H1 (cell line): ENCODE measurements around the gene GALNT18. TPM values are rescaled to one million over a fixed set of nuclear protein-coding genes. Genes with fewer than 3 reads are reported as not detected.

Experiments
- CTCF ChIA-PET: fragments of 300-600 bp; sonication (Branson Sonifier 250); formaldehyde crosslinking; loops from one replicate; lab custom pipeline; 2021; ENCODE audit not compliant: partially characterized antibody; lab: Charles Lee
- POLR2A ChIA-PET: fragments of 300-600 bp; sonication (Branson Sonifier 250); formaldehyde crosslinking; loops from one replicate; lab custom pipeline; 2021; ENCODE audit warnings: inconsistent platforms; ENCODE audit not compliant: partially characterized antibody; lab: Charles Lee
- DNase-seq, 2 experiments: peaks; one replicate each; pipeline versions ENCODE4 v3.0.0 to v3.0.0-alpha.2; 2010 to 2022; ENCODE audit warnings: low spot score in 2 of 2, low read depth in 1 of 2, mixed read lengths in 1 of 2
- FAIRE-seq: peaks from 2 replicates; lab custom pipeline; 2011; peaks lifted over from hg19 to GRCh38; lab: Jason Lieb, UNC
- H2AFZ ChIP-seq: 2 replicates; pipeline ENCODE4 v1.8.1; 2012; ENCODE audit warnings: low read length, inconsistent platforms
- H2AK5ac ChIP-seq: 2 replicates; pipeline ENCODE4 v1.6.1; 2013; ENCODE audit warnings: low read depth, low read length
- H2BK120ac ChIP-seq: replicated peaks from 2 replicates; pipeline ENCODE3; 2013; ENCODE audit warnings: low read depth, low read length, inconsistent platforms
- H2BK12ac ChIP-seq: 2 replicates; pipeline ENCODE4 v1.6.1; 2013; ENCODE audit warnings: low read depth, low read length
- H2BK15ac ChIP-seq: 2 replicates; pipeline ENCODE4 v1.6.1; 2013; ENCODE audit warnings: low read length
- H2BK20ac ChIP-seq: 2 replicates; pipeline ENCODE4 v1.6.1; 2013; ENCODE audit warnings: low read length
- H2BK5ac ChIP-seq: 2 replicates; pipeline ENCODE4 v1.6.1; 2013; ENCODE audit warnings: low read depth, low read length
- H3K14ac ChIP-seq: 2 replicates; pipeline ENCODE4 v1.6.1; 2013; ENCODE audit warnings: inconsistent platforms; ENCODE audit not compliant: insufficient read length
- H3K18ac ChIP-seq: 2 replicates; pipeline ENCODE4 v1.6.1; 2013; ENCODE audit warnings: low read length; ENCODE audit errors: extremely low read depth
- H3K23ac ChIP-seq: 2 replicates; pipeline ENCODE4 v1.6.1; 2013; ENCODE audit warnings: inconsistent platforms; ENCODE audit not compliant: insufficient read length
- H3K23me2 ChIP-seq: 2 replicates; pipeline ENCODE4 v1.6.1; 2013; ENCODE audit warnings: low read depth, low read length
- H3K27ac ChIP-seq: 2 replicates; pipeline ENCODE4 v1.6.1; 2011; ENCODE audit warnings: low read depth, low read length, inconsistent platforms
- H3K27me3 ChIP-seq, 4 experiments: replicated peaks in 1 of 4; 1 replicate in 1 of 4; 2 replicates in 3 of 4; pipeline versions ENCODE4 v1.6.1 to v1.8.1; 2011 to 2013; ENCODE audit warnings: low read length in 3 of 4, mild to moderate bottlenecking in 3 of 4, inconsistent platforms in 2 of 4, mixed read lengths in 2 of 4, moderate library complexity in 1 of 4; ENCODE audit not compliant: control insufficient read depth in 3 of 4, insufficient read depth in 3 of 4; ENCODE audit errors: extremely low read depth in 1 of 4
- H3K36me3 ChIP-seq, 4 experiments: 2 replicates each; pipeline versions ENCODE4 v1.6.1 to v1.8.1; 2011 to 2013; ENCODE audit warnings: mild to moderate bottlenecking in 4 of 4, low read length in 3 of 4, moderate library complexity in 2 of 4, control low read depth in 1 of 4, inconsistent platforms in 1 of 4; ENCODE audit not compliant: insufficient read depth in 4 of 4, control insufficient read depth in 2 of 4
- H3K4ac ChIP-seq: replicated peaks from 2 replicates; pipeline ENCODE3; 2013; ENCODE audit warnings: low read length, low read depth, mixed read lengths, inconsistent platforms; ENCODE audit not compliant: insufficient read length
- H3K4me1 ChIP-seq, 4 experiments: replicated peaks in 1 of 4; 1 replicate in 1 of 4; 2 replicates in 3 of 4; pipeline versions ENCODE4 v1.6.1 to v1.8.1; 2011 to 2013; ENCODE audit warnings: low read length in 3 of 4, inconsistent platforms in 2 of 4, mixed read lengths in 1 of 4; ENCODE audit not compliant: insufficient read depth in 4 of 4, control insufficient read depth in 3 of 4
- H3K4me2 ChIP-seq, 2 experiments: 2 replicates each; pipeline versions ENCODE4 v1.6.1 to v1.8.1; 2011 to 2013; ENCODE audit warnings: low read depth in 2 of 2, low read length in 2 of 2, control low read depth in 1 of 2, inconsistent platforms in 1 of 2, mild to moderate bottlenecking in 1 of 2; ENCODE audit not compliant: insufficient read depth in 1 of 2
- H3K4me3 ChIP-seq, 4 experiments: fragments of 200-600, 300-600 bp in 1 of 4; sonication (generic), shearing (Covaris generic), sonication (Bioruptor Twin) in 1 of 4; 2 replicates each; pipeline versions ENCODE4 v1.5.1 to v1.8.1; 2011 to 2016; ENCODE audit warnings: low read length in 4 of 4, low read depth in 3 of 4, control low read depth in 2 of 4, inconsistent platforms in 2 of 4, mild to moderate bottlenecking in 2 of 4, mixed read lengths in 1 of 4, moderate library complexity in 1 of 4; ENCODE audit not compliant: insufficient read depth in 2 of 4; ENCODE audit errors: extremely low read depth in 1 of 4
- H3K56ac ChIP-seq: replicated peaks from 2 replicates; pipeline ENCODE3; 2013; ENCODE audit warnings: low read depth, mild to moderate bottlenecking, mixed read lengths, low read length, inconsistent platforms; ENCODE audit not compliant: insufficient read length
- H3K79me1 ChIP-seq: 2 replicates; pipeline ENCODE4 v1.6.1; 2013; ENCODE audit warnings: low read depth, low read length, control low read depth
- H3K79me2 ChIP-seq, 2 experiments: 2 replicates each; pipeline versions ENCODE4 v1.6.1 to v1.8.1; 2012 to 2013; ENCODE audit warnings: low read length in 2 of 2, mild to moderate bottlenecking in 2 of 2, inconsistent platforms in 1 of 2; ENCODE audit not compliant: insufficient read depth in 2 of 2, control insufficient read depth in 1 of 2
- H3K9ac ChIP-seq, 4 experiments: replicated peaks in 1 of 4; 1 replicate in 1 of 4; 2 replicates in 3 of 4; pipeline versions ENCODE4 v1.6.1 to v1.8.1; 2011 to 2013; ENCODE audit warnings: low read depth in 3 of 4, low read length in 3 of 4, control low read depth in 2 of 4, mild to moderate bottlenecking in 2 of 4, moderate library complexity in 2 of 4, inconsistent platforms in 1 of 4; ENCODE audit errors: extremely low read depth in 1 of 4
- H3K9me3 ChIP-seq, 2 experiments: 2 replicates each; pipeline versions ENCODE4 v1.6.1 to v1.8.1; 2012 to 2013; ENCODE audit warnings: mild to moderate bottlenecking in 2 of 2, moderate library complexity in 2 of 2, control low read depth in 1 of 2, inconsistent platforms in 1 of 2, low read depth in 1 of 2, low read length in 1 of 2, mixed read lengths in 1 of 2; ENCODE audit not compliant: insufficient read depth in 2 of 2
- H4K20me1 ChIP-seq, 2 experiments: replicated peaks in 1 of 2; 2 replicates each; pipeline versions ENCODE3 to v1.8.1; 2011 to 2013; ENCODE audit warnings: inconsistent platforms in 2 of 2, low read length in 2 of 2, mild to moderate bottlenecking in 1 of 2; ENCODE audit not compliant: insufficient read depth in 2 of 2, control insufficient read depth in 1 of 2
- H4K5ac ChIP-seq: 2 replicates; pipeline ENCODE4 v1.6.1; 2013; ENCODE audit warnings: low read length, low read depth, mixed read lengths, inconsistent platforms; ENCODE audit not compliant: insufficient read length
- H4K8ac ChIP-seq: 2 replicates; pipeline ENCODE4 v1.8.0; 2013; ENCODE audit warnings: mild to moderate bottlenecking, moderate library complexity, low read length, inconsistent platforms; ENCODE audit not compliant: insufficient read depth; ENCODE audit errors: extremely low read depth
- H4K91ac ChIP-seq: replicated peaks from 2 replicates; pipeline ENCODE3; 2013; ENCODE audit warnings: low read length, mixed read lengths, inconsistent platforms; ENCODE audit not compliant: insufficient read length
- ASH2L ChIP-seq: fragments of 200-600, 300-600 bp; sonication (generic); IDR thresholded peaks from one replicate; pipeline ENCODE4 v1.7.1; 2017; ENCODE audit warnings: low read length
- BACH1 ChIP-seq: IDR thresholded peaks from 2 replicates; pipeline ENCODE4 v1.6.1; 2012; ENCODE audit warnings: low read length, improper control_type of control experiment
- CBX5 ChIP-seq: fragments of 300-800, 300-1000 bp; sonication (generic); IDR thresholded peaks from 2 replicates; pipeline ENCODE4 v1.7.1; 2016; ENCODE audit warnings: antibody characterized with exemption, low read length, low read depth
- HDAC2 ChIP-seq, 2 experiments: fragments of 300-600 bp in 1 of 2; sonication (generic) in 1 of 2; IDR thresholded peaks; 2 replicates each; pipeline ENCODE4 v1.6.1; 2011 to 2012; ENCODE audit warnings: low read depth in 2 of 2, low read length in 2 of 2, mild to moderate bottlenecking in 2 of 2, moderate library complexity in 2 of 2, borderline replicate concordance in 1 of 2, inconsistent platforms in 1 of 2
- POLR2A ChIP-seq, 2 experiments: IDR thresholded peaks; 1 replicate in 1 of 2; 2 replicates in 1 of 2; pipeline ENCODE4 v1.6.1; 2011; ENCODE audit warnings: low read depth in 2 of 2, low read length in 2 of 2, mild to moderate bottlenecking in 2 of 2; ENCODE audit errors: control extremely low read depth in 1 of 2
- SIN3A ChIP-seq, 2 experiments: IDR thresholded peaks in 1 of 2; conservative IDR thresholded peaks in 1 of 2; 2 replicates each; pipeline ENCODE4 v1.6.1; 2011 to 2012; ENCODE audit warnings: low read length in 2 of 2, improper control_type of control experiment in 1 of 2, low read depth in 1 of 2, mild to moderate bottlenecking in 1 of 2
- TBP ChIP-seq: IDR thresholded peaks from 2 replicates; pipeline ENCODE4 v1.6.1; 2011; ENCODE audit warnings: low read depth, low read length, improper control_type of control experiment
- ZNF274 ChIP-seq: IDR thresholded peaks from 2 replicates; pipeline ENCODE4 v1.7.0; 2012; ENCODE audit warnings: low read length, borderline replicate concordance; ENCODE audit errors: extremely low read depth
- WGBS, 2 experiments: shearing (Covaris generic) in 1 of 2; methylation state at CpG; one replicate each; pipeline versions ENCODE4 v1.1.6 to v1.1.7; 2013 to 2015; ENCODE audit warnings: low lambda C conversion rate in 2 of 2, mixed read lengths in 2 of 2, inconsistent platforms in 1 of 2, low coverage in 1 of 2, missing lambda C conversion rate in 1 of 2; ENCODE audit not compliant: insufficient replicate concordance in 2 of 2, insufficient coverage in 1 of 2, insufficient read length in 1 of 2; ENCODE audit errors: extremely low coverage in 1 of 2, missing lambda C conversion rate in 1 of 2; 5-methylcytosine and 5-hydroxymethylcytosine counted together
- polyA plus RNA-seq, 7 experiments: library from polyadenylated mRNA; depleted of rRNA in 3 of 7; stranded (reverse) in 5 of 7; unstranded in 2 of 7; fragments of >200 nt in 5 of 7; fragments of 200-250 nt in 2 of 7; gene quantifications; 1 replicate in 5 of 7; 2 replicates in 1 of 7; 4 replicates in 1 of 7; pipeline versions ENCODE4 v1.2.1 to v1.2.3, GENCODE V29; 2011 to 2013; ENCODE audit warnings: missing spikeins in 2 of 7, mixed read lengths in 2 of 7
- total RNA-seq: library from RNA; stranded (reverse); fragmentation: NEBNext Ultra II Directional; extraction: Animal tissue kit (Norgen Biotek cat#: 25700); gene quantifications from 2 replicates; pipeline ENCODE4 v1.2.1, GENCODE V29; 2021

GALNT18 gene
- total and polyA plus RNA-seq, 2 of the 8 experiments (the other 6 are each of a cell fraction or from before 2014, with no cell fraction given): 6.0 to 9.4 TPM

- H3K23me2 ChIP-seq: no peaks in the 10 kb centered on the region
- H3K79me2 ChIP-seq: no peaks in the 10 kb centered on the region
- H3K27me3 ChIP-seq: no peaks in the 10 kb centered on the region
- DNase-seq: no peak
- no peak overlapping the region for H2BK20ac ChIP-seq
- H3K18ac ChIP-seq: no peak overlapping the region
- no peak for FAIRE-seq
- no peak overlapping the region for H3K4ac ChIP-seq
- no peak overlapping the region for H4K8ac ChIP-seq
- no peak overlapping the region for H3K56ac ChIP-seq
- H3K9ac ChIP-seq: no peak overlapping the region
- no peak overlapping the region for H2BK5ac ChIP-seq
- H3K23ac ChIP-seq: no peak overlapping the region
- H3K36me3 ChIP-seq: no peaks in the 10 kb centered on the region; a peak in 1 of 8 replicates
- POLR2A ChIA-PET: no interaction called here
- CTCF ChIA-PET: interaction anchor here (0.6 to 2.6 kb wide), 14 partner anchors 9 to 1643 kb away, joined by 3 to 10 read pairs (median 4); no protein-coding TSS in a partner anchor
- H2BK120ac ChIP-seq: no peak overlapping the region
- H4K5ac ChIP-seq: no peak overlapping the region
- H3K14ac ChIP-seq: no peak overlapping the region
- no peak overlapping the region for H3K27ac ChIP-seq
- H2AK5ac ChIP-seq: no peak overlapping the region
- H3K4me1 ChIP-seq: no peaks in the 10 kb centered on the region
- no peak overlapping the region for H2AFZ ChIP-seq
- H3K9me3 ChIP-seq: no peaks in the 10 kb centered on the region
- H2BK15ac ChIP-seq: no peak overlapping the region
- no peak overlapping the region for H4K91ac ChIP-seq
- H4K20me1 ChIP-seq: no peaks in the 10 kb centered on the region
- no peak overlapping the region for H3K4me3 ChIP-seq
- no peak overlapping the region for H3K4me2 ChIP-seq
- H3K79me1 ChIP-seq: no peaks in the 10 kb centered on the region
- WGBS, 2 experiments: 89% methylated on average over 5 of the region's 5 CpGs; no CpG with 5 or more reads in 1 of the 2 experiments
- no peak overlapping the region for H2BK12ac ChIP-seq
- TF ChIP-seq ZNF274 (no peak), CBX5 (no peak), BACH1 (no peak), TBP (no peak), HDAC2 (IDR thresholded peaks at IDR 0.05; ENCODE audit: borderline replicate concordance in 1 of 2, low read depth in 2 of 2, low read length in 2 of 2) (no peak), ASH2L (no peak), POLR2A (IDR thresholded peaks at IDR 0.05; ENCODE audit: control extremely low read depth in 1 of 2, low read depth in 2 of 2, low read length in 2 of 2) (no peak), SIN3A (conservative IDR thresholded peaks at IDR 0.05 in 1 of 2, IDR thresholded peaks at IDR 0.05 in 1 of 2; ENCODE audit: low read depth in 1 of 2, low read length in 2 of 2) (no peak)
Measured at GRCh38 chr11:11268706-11269105, 353.1 kb downstream of the GALNT18 start.
